IMR-90 (cell line): Measurements from ENCODE around the gene SLC4A11.
"Not testable (repeated sequence)": the region's sequence is repeated elsewhere in the genome, so short reads cannot be mapped to it uniquely, and the experiment has no call there.

Experiments used
- FOS ChIP-seq: fragments of 150-350 bp; IDR thresholded peaks from 2 replicates; pipeline ENCODE4 v1.6.1; 2016; ENCODE audit warnings: low read depth, low read length
- MAFK ChIP-seq: IDR thresholded peaks from 2 replicates; pipeline ENCODE4 v1.6.1; 2012; ENCODE audit warnings: low read depth, low read length, improper control_type of control experiment
- MXI1 ChIP-seq: IDR thresholded peaks from 2 replicates; pipeline ENCODE4 v1.6.1; 2012; ENCODE audit warnings: low read depth, mild to moderate bottlenecking, low read length, moderate library complexity, borderline replicate concordance
- POLR2A ChIP-seq: IDR thresholded peaks from 2 replicates; pipeline ENCODE4 v1.6.1; 2012; ENCODE audit warnings: mild to moderate bottlenecking, low read depth, low read length
- RAD21 ChIP-seq: IDR thresholded peaks from 2 replicates; pipeline ENCODE4 v1.6.1; 2012; ENCODE audit warnings: low read length, improper control_type of control experiment
- RFX5 ChIP-seq: IDR thresholded peaks from 2 replicates; pipeline ENCODE4 v1.8.0; 2012; ENCODE audit warnings: low read depth, mild to moderate bottlenecking, low read length, moderate library complexity
- TF ChIP-seq, protein P1 (sequence below): conservative IDR thresholded peaks from 2 replicates; pipeline ENCODE4 v1.5.1; 2012; ENCODE audit warnings: mild to moderate bottlenecking, low read depth, low read length, improper control_type of control experiment
- TF ChIP-seq, protein P2 (sequence below): fragments of 150-350 bp; IDR thresholded peaks from 2 replicates; pipeline ENCODE4 v1.6.1; 2016; ENCODE audit warnings: low read depth, mild to moderate bottlenecking, low read length, moderate library complexity, borderline replicate concordance
- TF ChIP-seq, protein P3 (sequence below): fragments of 150-350 bp; IDR thresholded peaks from 2 replicates; pipeline ENCODE4 v1.6.1; 2017; ENCODE audit warnings: mild to moderate bottlenecking, antibody characterized with exemption, low read length, low read depth

GRCh38 chr20:3187861-3188260, 51.1 kb downstream of the SLC4A11 start:
- TF ChIP-seq MAFK, POLR2A, RAD21, MXI1, FOS, RFX5: not testable (repeated sequence)
- TF ChIP-seq, protein P1, sequence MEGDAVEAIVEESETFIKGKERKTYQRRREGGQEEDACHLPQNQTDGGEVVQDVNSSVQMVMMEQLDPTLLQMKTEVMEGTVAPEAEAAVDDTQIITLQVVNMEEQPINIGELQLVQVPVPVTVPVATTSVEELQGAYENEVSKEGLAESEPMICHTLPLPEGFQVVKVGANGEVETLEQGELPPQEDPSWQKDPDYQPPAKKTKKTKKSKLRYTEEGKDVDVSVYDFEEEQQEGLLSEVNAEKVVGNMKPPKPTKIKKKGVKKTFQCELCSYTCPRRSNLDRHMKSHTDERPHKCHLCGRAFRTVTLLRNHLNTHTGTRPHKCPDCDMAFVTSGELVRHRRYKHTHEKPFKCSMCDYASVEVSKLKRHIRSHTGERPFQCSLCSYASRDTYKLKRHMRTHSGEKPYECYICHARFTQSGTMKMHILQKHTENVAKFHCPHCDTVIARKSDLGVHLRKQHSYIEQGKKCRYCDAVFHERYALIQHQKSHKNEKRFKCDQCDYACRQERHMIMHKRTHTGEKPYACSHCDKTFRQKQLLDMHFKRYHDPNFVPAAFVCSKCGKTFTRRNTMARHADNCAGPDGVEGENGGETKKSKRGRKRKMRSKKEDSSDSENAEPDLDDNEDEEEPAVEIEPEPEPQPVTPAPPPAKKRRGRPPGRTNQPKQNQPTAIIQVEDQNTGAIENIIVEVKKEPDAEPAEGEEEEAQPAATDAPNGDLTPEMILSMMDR, result not testable (repeated sequence)
- TF ChIP-seq, protein P2, sequence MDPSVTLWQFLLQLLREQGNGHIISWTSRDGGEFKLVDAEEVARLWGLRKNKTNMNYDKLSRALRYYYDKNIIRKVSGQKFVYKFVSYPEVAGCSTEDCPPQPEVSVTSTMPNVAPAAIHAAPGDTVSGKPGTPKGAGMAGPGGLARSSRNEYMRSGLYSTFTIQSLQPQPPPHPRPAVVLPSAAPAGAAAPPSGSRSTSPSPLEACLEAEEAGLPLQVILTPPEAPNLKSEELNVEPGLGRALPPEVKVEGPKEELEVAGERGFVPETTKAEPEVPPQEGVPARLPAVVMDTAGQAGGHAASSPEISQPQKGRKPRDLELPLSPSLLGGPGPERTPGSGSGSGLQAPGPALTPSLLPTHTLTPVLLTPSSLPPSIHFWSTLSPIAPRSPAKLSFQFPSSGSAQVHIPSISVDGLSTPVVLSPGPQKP, result not testable (repeated sequence)
- TF ChIP-seq, protein P3, sequence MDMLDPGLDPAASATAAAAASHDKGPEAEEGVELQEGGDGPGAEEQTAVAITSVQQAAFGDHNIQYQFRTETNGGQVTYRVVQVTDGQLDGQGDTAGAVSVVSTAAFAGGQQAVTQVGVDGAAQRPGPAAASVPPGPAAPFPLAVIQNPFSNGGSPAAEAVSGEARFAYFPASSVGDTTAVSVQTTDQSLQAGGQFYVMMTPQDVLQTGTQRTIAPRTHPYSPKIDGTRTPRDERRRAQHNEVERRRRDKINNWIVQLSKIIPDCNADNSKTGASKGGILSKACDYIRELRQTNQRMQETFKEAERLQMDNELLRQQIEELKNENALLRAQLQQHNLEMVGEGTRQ, result not testable (repeated sequence)
